CD8-positive, alpha-beta memory T cell (primary cell): ENCODE results near the gene HNRNPL. TPM values are rescaled to one million over a fixed set of nuclear protein-coding genes. Genes with fewer than 3 reads are reported as not detected.
A peak's percentile ranks its signal among the peaks of the same experiment; 100 is the strongest.
"Not testable (repeated sequence)": the region's sequence is repeated elsewhere in the genome, so short reads cannot be mapped to it uniquely, and the experiment has no call there.

Source experiments
- CTCF ChIA-PET: fragments of 350-600 bp; sonication (Branson Sonifier 250); formaldehyde crosslinking; loops from one replicate; lab custom pipeline; 2021; ENCODE audit warnings: antibody characterized with exemption; lab: Charles Lee
- POLR2A ChIA-PET: fragments of 350-600 bp; sonication (Branson Sonifier 250); formaldehyde crosslinking; loops from one replicate; lab custom pipeline; 2021; ENCODE audit warnings: antibody characterized with exemption; lab: Charles Lee
- DNase-seq, 5 donors: peaks; one replicate each; pipeline versions ENCODE4 v3.0.0 to v3.0.0-alpha.2; 2020 to 2022; ENCODE audit warnings: mixed read lengths in 1 of 5
- H3K27ac ChIP-seq: one replicate; pipeline ENCODE4 v1.7.0; 2013; ENCODE audit warnings: low read depth, mild to moderate bottlenecking, low read length, moderate library complexity
- H3K27me3 ChIP-seq: 2 replicates; pipeline ENCODE4 v1.7.0; 2013; ENCODE audit warnings: low read length, mild to moderate bottlenecking; ENCODE audit not compliant: insufficient read depth, poor library complexity, severe bottlenecking
- H3K36me3 ChIP-seq: 2 replicates; pipeline ENCODE4 v1.7.0; 2013; ENCODE audit warnings: mild to moderate bottlenecking, low read length, moderate library complexity; ENCODE audit not compliant: insufficient read depth
- H3K4me1 ChIP-seq: 2 replicates; pipeline ENCODE4 v1.7.0; 2013; ENCODE audit warnings: mild to moderate bottlenecking, low read length, moderate library complexity; ENCODE audit not compliant: insufficient read depth
- H3K4me3 ChIP-seq: 2 replicates; pipeline ENCODE4 v1.7.0; 2013; ENCODE audit warnings: mild to moderate bottlenecking, low read length
- H3K9me3 ChIP-seq: 2 replicates; pipeline ENCODE4 v1.7.0; 2013; ENCODE audit warnings: mild to moderate bottlenecking, low read length
- H3K27ac Mint-ChIP-seq, 8 donors: one replicate each; pipeline ENCODE4 v1.8.0; 2020 to 2021; ENCODE audit warnings: mixed read lengths in 8 of 8, mild to moderate bottlenecking in 6 of 8, inconsistent platforms in 3 of 8, moderate library complexity in 3 of 8
- H3K27me3 Mint-ChIP-seq, 2 donors: one replicate each; pipeline ENCODE4 v1.8.0; 2020 to 2021; ENCODE audit warnings: mixed read lengths in 2 of 2, mild to moderate bottlenecking in 1 of 2, moderate library complexity in 1 of 2
- H3K36me3 Mint-ChIP-seq, 3 donors: one replicate each; pipeline ENCODE4 v1.8.0; 2020 to 2021; ENCODE audit warnings: mixed read lengths in 3 of 3, inconsistent platforms in 1 of 3, mild to moderate bottlenecking in 1 of 3
- H3K4me1 Mint-ChIP-seq, 3 donors: one replicate each; pipeline ENCODE4 v1.8.0; 2020 to 2021; ENCODE audit warnings: mixed read lengths in 3 of 3, inconsistent platforms in 1 of 3, mild to moderate bottlenecking in 1 of 3
- H3K4me3 Mint-ChIP-seq, 7 donors: one replicate each; pipeline ENCODE4 v1.8.0; 2020 to 2021; ENCODE audit warnings: mixed read lengths in 7 of 7, mild to moderate bottlenecking in 6 of 7, moderate library complexity in 4 of 7, inconsistent platforms in 2 of 7
- H3K9me3 Mint-ChIP-seq, 5 donors: one replicate each; pipeline ENCODE4 v1.8.0; 2020 to 2022; ENCODE audit warnings: mixed read lengths in 5 of 5, mild to moderate bottlenecking in 3 of 5, moderate library complexity in 2 of 5, inconsistent platforms in 1 of 5
- polyA plus RNA-seq: library from polyadenylated mRNA; unstranded; fragments of 300-500 nt; fragmentation: Illumina TruSeq; gene quantifications from one replicate; pipeline ENCODE4 v1.2.3, GENCODE V29; 2021
- total RNA-seq, 2 experiments: library from RNA; stranded (reverse); gene quantifications; one replicate each; pipeline ENCODE4 v1.2.3, GENCODE V29; 2021

HNRNPL gene
- total and polyA plus RNA-seq, 3 experiments from 2014 or later, result 73.4 to 679 (median 656) TPM

DNA sequence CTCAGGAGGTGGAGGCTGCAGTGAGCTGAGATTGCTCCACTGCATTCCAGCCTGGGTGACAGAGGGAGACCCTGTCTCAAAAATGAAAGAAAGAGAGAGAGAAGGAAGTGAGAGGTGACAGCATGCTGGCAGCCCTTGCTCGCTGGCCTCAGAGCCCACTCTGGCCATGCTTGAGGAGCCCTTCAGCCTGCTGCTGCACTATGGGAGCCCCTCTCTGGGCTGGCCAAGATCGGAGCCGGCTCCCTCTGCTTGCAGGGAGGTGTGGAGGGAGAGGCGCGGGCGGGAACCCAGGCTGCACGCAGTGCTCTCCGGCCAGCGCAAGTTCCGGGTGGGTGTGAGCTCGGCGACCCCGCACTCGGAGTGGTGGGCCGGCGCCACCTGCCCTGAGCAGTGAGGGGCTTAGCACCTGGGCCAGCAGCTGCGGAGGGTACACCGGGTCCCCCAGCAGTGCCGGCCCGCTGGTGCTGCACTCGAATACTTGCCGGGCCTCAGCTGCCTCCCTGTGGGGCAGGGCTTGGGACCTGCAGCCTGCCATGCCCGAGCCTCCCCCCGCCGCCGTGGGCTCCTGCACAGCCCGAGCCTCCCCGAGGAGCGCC lies 28.5 kb downstream of the HNRNPL start:
- Mint-ChIP-seq H3K27ac (peak overlapping the region in 2 of 8 donors; percentile 11 to 15), H3K4me1 (peaks cover 21 to 56% (median 32%) of the 10 kb centered on the region in 3 donors), H3K36me3 (peaks cover 0 to 81% (median 11%) of the 10 kb centered on the region in 3 donors)
- H3K36me3 ChIP-seq, result peaks cover 26% of the 10 kb centered on the region
- H3K4me3 ChIP-seq, H3K9me3 Mint-ChIP-seq, H3K4me1 ChIP-seq, POLR2A ChIA-PET, H3K27ac ChIP-seq, DNase-seq, H3K27me3 ChIP-seq, H3K27me3 Mint-ChIP-seq, H3K4me3 Mint-ChIP-seq, H3K9me3 ChIP-seq: not testable (repeated sequence)
- CTCF ChIA-PET, result interaction anchor here (0.8 kb wide), 1 partner anchor 10 kb away, joined by 3 read pairs; the partner anchor contains the start of gene ECH1

DNA sequence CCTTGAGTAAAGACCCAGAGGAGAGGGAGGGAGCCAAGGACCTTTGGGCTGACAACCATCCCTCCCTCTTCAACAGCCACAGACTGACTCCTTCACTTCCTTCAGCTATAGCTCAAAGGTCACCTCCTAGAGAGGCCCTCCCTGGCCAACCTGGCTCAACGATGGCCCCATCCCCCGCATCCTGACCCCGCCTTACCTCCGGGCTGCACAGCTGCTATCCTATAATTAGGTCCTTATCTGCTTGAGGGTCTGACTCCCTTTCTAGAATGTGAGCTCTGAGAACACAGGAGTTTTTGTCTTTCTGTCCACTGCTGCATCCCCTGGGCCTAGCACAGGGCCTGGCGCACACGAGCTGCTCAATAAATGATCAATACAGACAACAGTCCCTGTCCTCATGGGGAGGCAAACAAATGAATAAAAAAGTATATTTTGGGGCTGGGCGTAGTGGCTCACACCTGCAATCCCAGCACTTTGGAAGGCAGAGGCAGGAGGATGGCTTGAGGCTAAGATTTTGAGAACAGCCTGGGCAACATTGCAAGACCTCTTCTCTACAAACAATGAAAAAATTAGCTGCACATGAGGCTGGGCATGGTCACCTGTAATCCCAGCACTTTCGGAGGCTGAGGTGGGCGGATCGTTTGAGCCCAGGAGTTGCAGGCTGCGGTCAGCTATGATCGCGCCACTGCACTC lies 30.4 kb downstream of the HNRNPL start:
- H3K9me3 ChIP-seq, result no peaks in the 10 kb centered on the region
- H3K4me1 ChIP-seq, result no peaks in the 10 kb centered on the region
- H3K4me3 Mint-ChIP-seq, result no peak overlapping the region
- H3K4me3 ChIP-seq, result no peak overlapping the region
- H3K27me3 ChIP-seq, result no peaks in the 10 kb centered on the region
- CTCF ChIA-PET, result no interaction called here
- peaks cover 0 to 80% (median 9%) of the 10 kb centered on the region in 3 donors for H3K36me3 Mint-ChIP-seq
- DNase-seq, result no peak
- H3K4me1 Mint-ChIP-seq, result peaks cover 14 to 39% (median 20%) of the 10 kb centered on the region in 3 donors
- no peak overlapping the region for H3K27ac ChIP-seq
- peaks cover 27% of the 10 kb centered on the region for H3K36me3 ChIP-seq
- no peaks in the 10 kb centered on the region for H3K27me3 Mint-ChIP-seq
- no peaks in the 10 kb centered on the region for H3K9me3 Mint-ChIP-seq
- POLR2A ChIA-PET, result no interaction called here
- H3K27ac Mint-ChIP-seq, result peak overlapping the region in 3 of 8 donors; percentile 29 to 63 (median 54)

DNA sequence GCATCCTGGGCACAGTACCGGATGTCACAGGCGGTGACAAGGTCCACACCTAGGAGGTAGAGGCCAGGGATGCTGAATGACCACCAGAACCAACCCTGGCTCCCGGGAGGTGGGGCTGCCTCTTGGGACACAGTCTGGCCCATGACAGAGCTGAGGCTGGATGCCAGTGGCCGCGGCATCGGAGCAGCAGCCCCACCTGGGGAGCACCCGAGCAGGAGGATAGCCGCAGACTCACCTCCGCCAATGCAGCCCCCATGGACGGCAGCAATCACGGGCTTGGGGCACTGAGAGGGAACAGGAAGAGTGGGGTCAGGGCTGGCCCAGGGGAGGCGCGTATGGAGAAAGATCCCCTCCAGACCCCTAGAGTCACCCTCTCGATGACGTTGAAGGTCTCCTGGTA lies 32.7 kb downstream of the HNRNPL start:
- H3K4me1 ChIP-seq, result no peaks in the 10 kb centered on the region
- Mint-ChIP-seq H3K4me1 (peaks cover 4 to 19% (median 5%) of the 10 kb centered on the region in 3 donors), H3K27me3 (no peaks in the 10 kb centered on the region), H3K9me3 (no peaks in the 10 kb centered on the region), H3K36me3 (peaks cover 0 to 59% (median 6%) of the 10 kb centered on the region in 3 donors), H3K27ac (peak overlapping the region in 2 of 8 donors; percentile 18 to 72), H3K4me3 (no peak overlapping the region)
- CTCF ChIA-PET, result no interaction called here
- no peaks in the 10 kb centered on the region for H3K9me3 ChIP-seq
- no peak overlapping the region for H3K4me3 ChIP-seq
- DNase-seq, result no peak
- no peak overlapping the region for H3K27ac ChIP-seq
- peaks cover 19% of the 10 kb centered on the region for H3K36me3 ChIP-seq
- POLR2A ChIA-PET, result interaction anchor here (0.9 kb wide), 1 partner anchor 52 kb away, joined by 3 read pairs; no protein-coding TSS in a partner anchor
- H3K27me3 ChIP-seq, result no peaks in the 10 kb centered on the region

- Mint-ChIP-seq H3K36me3 (peaks cover 0 to 55% (median 6%) of the 10 kb centered on the region in 3 donors), H3K9me3 (no peaks in the 10 kb centered on the region), H3K27ac (peak overlapping the region in 1 of 8 donors; percentile 78), H3K4me3 (no peak overlapping the region), H3K27me3 (no peaks in the 10 kb centered on the region), H3K4me1 (peaks cover 4 to 15% (median 5%) of the 10 kb centered on the region in 3 donors)
- ChIA-PET POLR2A (no interaction called here), CTCF (no interaction called here)
- Histone ChIP-seq H3K9me3 (no peaks in the 10 kb centered on the region), H3K4me1 (no peaks in the 10 kb centered on the region), H3K36me3 (peaks cover 19% of the 10 kb centered on the region), H3K27ac (no peak overlapping the region), H3K4me3 (no peak overlapping the region), H3K27me3 (no peaks in the 10 kb centered on the region)
- no peak for DNase-seq
These were observed 33.5 kb downstream of the HNRNPL start for GRCh38 chr19:38816131-38816750.

GRCh38 chr19:38815059-38816001 lies 34.5 kb downstream of the HNRNPL start:
- H3K36me3 ChIP-seq, result peaks cover 19% of the 10 kb centered on the region
- H3K4me3 ChIP-seq, result no peak overlapping the region
- ChIA-PET POLR2A (no interaction called here), CTCF (interaction anchor here (1.2 kb wide), 1 partner anchor 46 kb away, joined by 4 read pairs; no protein-coding TSS in a partner anchor)
- no peak for DNase-seq
- no peaks in the 10 kb centered on the region for H3K4me1 ChIP-seq
- Mint-ChIP-seq H3K4me1 (peaks cover 0 to 6% (median under 1%) of the 10 kb centered on the region in 3 donors), H3K36me3 (peaks cover 0 to 46% (median 5%) of the 10 kb centered on the region in 3 donors), H3K27me3 (no peaks in the 10 kb centered on the region), H3K9me3 (no peaks in the 10 kb centered on the region), H3K27ac (no peak overlapping the region), H3K4me3 (no peak overlapping the region)
- H3K27me3 ChIP-seq, result no peaks in the 10 kb centered on the region
- H3K9me3 ChIP-seq, result no peaks in the 10 kb centered on the region
- H3K27ac ChIP-seq, result no peak overlapping the region

- CTCF ChIA-PET, result interaction anchor here (1.2 kb wide), 1 partner anchor 44 kb away, joined by 4 read pairs; no protein-coding TSS in a partner anchor
- H3K27me3 ChIP-seq, DNase-seq, H3K9me3 ChIP-seq, H3K27me3 Mint-ChIP-seq, H3K4me1 Mint-ChIP-seq, H3K9me3 Mint-ChIP-seq, H3K4me3 ChIP-seq, H3K27ac ChIP-seq, H3K4me1 ChIP-seq, H3K4me3 Mint-ChIP-seq: not testable (repeated sequence)
- POLR2A ChIA-PET, result interaction anchor here (0.6 to 1.0 kb wide), 2 partner anchors 20 to 27 kb away, joined by 3 to 5 read pairs; no protein-coding TSS in a partner anchor
- Mint-ChIP-seq H3K27ac (peak overlapping the region in 1 of 8 donors; percentile 8), H3K36me3 (peaks cover 0 to 37% (median 2%) of the 10 kb centered on the region in 3 donors)
- H3K36me3 ChIP-seq, result peaks cover 19% of the 10 kb centered on the region
These were observed 35.9 kb downstream of the HNRNPL start for GRCh38 chr19:38813932-38814331.

GRCh38 chr19:38813323-38813722 lies 36.5 kb downstream of the HNRNPL start:
- no peaks in the 10 kb centered on the region for H3K9me3 ChIP-seq
- H3K27ac Mint-ChIP-seq, result peak overlapping the region in 1 of 8 donors; percentile 58
- peaks cover 19% of the 10 kb centered on the region for H3K36me3 ChIP-seq
- H3K9me3 Mint-ChIP-seq, result no peaks in the 10 kb centered on the region
- no peaks in the 10 kb centered on the region for H3K27me3 ChIP-seq
- no peak for DNase-seq
- no peaks in the 10 kb centered on the region for H3K4me1 Mint-ChIP-seq
- peaks cover 0 to 35% (median 2%) of the 10 kb centered on the region in 3 donors for H3K36me3 Mint-ChIP-seq
- H3K4me3 Mint-ChIP-seq, result no peak overlapping the region
- no peaks in the 10 kb centered on the region for H3K4me1 ChIP-seq
- ChIA-PET CTCF (no interaction called here), POLR2A (no interaction called here)
- H3K27me3 Mint-ChIP-seq, result no peaks in the 10 kb centered on the region
- no peak overlapping the region for H3K4me3 ChIP-seq
- H3K27ac ChIP-seq, result no peak overlapping the region
